HTR-8/SVneo (cell line): Measurements from ENCODE around the gene ASRGL1.

ENCODE experiments used
- DNase-seq: peaks from one replicate; pipeline ENCODE4 v3.0.0; 2011; ENCODE audit warnings: low spot score, mixed read lengths; ENCODE audit not compliant: insufficient read length
- FAIRE-seq: peaks from 2 replicates; lab custom pipeline; 2011; peaks lifted over from hg19 to GRCh38; lab: Jason Lieb, UNC

ASRGL1 gene

GRCh38 chr11:62391642-62392425, 54.6 kb downstream of the ASRGL1 start:
- FAIRE-seq (no peak), DNase-seq (no peak)

- DNase-seq: no peak
- no peak for FAIRE-seq
Measured at GRCh38 chr11:62392506-62392905, 55.3 kb downstream of the ASRGL1 start.

- DNase-seq: no peak
- no peak for FAIRE-seq
Measured at GRCh38 chr11:62393061-62393611, 55.9 kb downstream of the ASRGL1 start.

- FAIRE-seq (no peak), DNase-seq (no peak)
Measured at GRCh38 chr11:62393735-62394134, 56.5 kb downstream of the ASRGL1 start.

GRCh38 chr11:62394825-62395538, 57.7 kb downstream of the ASRGL1 start:
- no peak for FAIRE-seq
- peak; percentile 81 for DNase-seq

- FAIRE-seq (no peak), DNase-seq (no peak)
Measured at GRCh38 chr11:62395885-62396551, 58.8 kb downstream of the ASRGL1 start.

GRCh38 chr11:62398011-62398994, 61.1 kb downstream of the ASRGL1 start:
- DNase-seq (peak; percentile 32), FAIRE-seq (no peak)

- DNase-seq (no peak), FAIRE-seq (no peak)
Measured at GRCh38 chr11:62399172-62399877, 62.1 kb downstream of the ASRGL1 start.

- FAIRE-seq (no peak), DNase-seq (no peak)
Measured at GRCh38 chr11:62399878-62400266, 62.6 kb downstream of the ASRGL1 start.

GRCh38 chr11:62400281-62400680, 63.0 kb downstream of the ASRGL1 start:
- DNase-seq: no peak
- FAIRE-seq: no peak

GRCh38 chr11:62400760-62401159, 63.5 kb downstream of the ASRGL1 start:
- DNase-seq (peak; percentile 29), FAIRE-seq (no peak)

- no peak for DNase-seq
- no peak for FAIRE-seq
Measured at GRCh38 chr11:62401356-62401755, 64.1 kb downstream of the ASRGL1 start.

GRCh38 chr11:62401811-62402210, 64.6 kb downstream of the ASRGL1 start:
- DNase-seq: no peak
- no peak for FAIRE-seq

GRCh38 chr11:62402226-62402959, 65.1 kb downstream of the ASRGL1 start:
- DNase-seq (no peak), FAIRE-seq (no peak)

GRCh38 chr11:62402960-62403730, 65.9 kb downstream of the ASRGL1 start:
- DNase-seq: no peak

GRCh38 chr11:62404435-62404834, 67.2 kb downstream of the ASRGL1 start:
- DNase-seq (no peak), FAIRE-seq (no peak)

More at GRCh38 chr11:62402960-62403730, 65.9 kb downstream of the ASRGL1 start:
- FAIRE-seq: no peak

GRCh38 chr11:62404901-62405300, 67.7 kb downstream of the ASRGL1 start:
- no peak for FAIRE-seq
- no peak for DNase-seq

- DNase-seq (no peak), FAIRE-seq (no peak)
Measured at GRCh38 chr11:62406034-62406433, 68.8 kb downstream of the ASRGL1 start.
